CD4-positive, alpha-beta T cell (primary cell): ENCODE results near the gene ASB7. TPM values are rescaled to one million over a fixed set of nuclear protein-coding genes. Genes with fewer than 3 reads are reported as not detected.
A peak's percentile ranks its signal among the peaks of the same experiment; 100 is the strongest.
"Not testable (repeated sequence)": the region's sequence is repeated elsewhere in the genome, so short reads cannot be mapped to it uniquely, and the experiment has no call there.

Source experiments
- ATAC-seq: fragments of 200-7000 bp; cut with Tn5 transposase; one replicate; pipeline ENCODE4 v1.10.0; 2022; ENCODE audit warnings: mild to moderate bottlenecking; ENCODE audit not compliant: poor library complexity
- CTCF ChIA-PET: fragments of 350-600 bp; sonication (Branson Sonifier 250); formaldehyde crosslinking; loops from one replicate; lab custom pipeline; 2021; ENCODE audit warnings: antibody characterized with exemption, inconsistent platforms; lab: Charles Lee
- POLR2A ChIA-PET: fragments of 350-600 bp; sonication (Branson Sonifier 250); formaldehyde crosslinking; loops from one replicate; lab custom pipeline; 2021; ENCODE audit warnings: antibody characterized with exemption, inconsistent platforms; lab: Charles Lee
- DNase-seq, 14 experiments: peaks; one replicate each; pipeline ENCODE4 v3.0.0-alpha.2; 2013 to 2020; ENCODE audit warnings: mixed read lengths in 2 of 14
- H3K27ac ChIP-seq, 2 donors: one replicate each; pipeline versions ENCODE4 v1.5.1 to v1.7.0; 2013; ENCODE audit warnings: low read length in 2 of 2, low read depth in 1 of 2, mild to moderate bottlenecking in 1 of 2
- H3K27me3 ChIP-seq, 2 experiments: 1 replicate in 1 of 2; 2 replicates in 1 of 2; pipeline versions ENCODE4 v1.6.1 to v1.7.0; 2013; ENCODE audit warnings: low read length in 2 of 2, control low read depth in 1 of 2, mild to moderate bottlenecking in 1 of 2, moderate library complexity in 1 of 2; ENCODE audit not compliant: insufficient read depth in 2 of 2, control insufficient read depth in 1 of 2
- H3K36me3 ChIP-seq: one replicate; pipeline ENCODE4 v1.6.1; 2013; ENCODE audit warnings: low read length, control low read depth; ENCODE audit not compliant: insufficient read depth
- H3K4me1 ChIP-seq: one replicate; pipeline ENCODE4 v1.6.1; 2013; ENCODE audit warnings: low read length, control low read depth; ENCODE audit not compliant: insufficient read depth
- H3K4me3 ChIP-seq: one replicate; pipeline ENCODE4 v1.5.1; 2013; ENCODE audit warnings: mild to moderate bottlenecking, low read length, moderate library complexity
- H3K9me3 ChIP-seq, 2 experiments: 1 replicate in 1 of 2; 2 replicates in 1 of 2; pipeline versions ENCODE4 v1.6.1 to v1.7.0; 2013; ENCODE audit warnings: low read length in 2 of 2, mild to moderate bottlenecking in 2 of 2, control low read depth in 1 of 2, moderate library complexity in 1 of 2; ENCODE audit not compliant: control insufficient read depth in 1 of 2, insufficient read depth in 1 of 2
- H3K27ac Mint-ChIP-seq: one replicate; pipeline ENCODE4 v1.8.0; 2020; ENCODE audit warnings: mixed read lengths
- H3K27me3 Mint-ChIP-seq: one replicate; pipeline ENCODE4 v1.8.0; 2021; ENCODE audit warnings: mixed read lengths
- H3K36me3 Mint-ChIP-seq: one replicate; pipeline ENCODE4 v1.8.0; 2021; ENCODE audit warnings: low read depth, mixed read lengths
- H3K4me1 Mint-ChIP-seq: one replicate; pipeline ENCODE4 v1.8.0; 2021; ENCODE audit warnings: low read depth, mixed read lengths
- H3K4me3 Mint-ChIP-seq: one replicate; pipeline ENCODE4 v1.8.0; 2020; ENCODE audit warnings: mild to moderate bottlenecking, mixed read lengths
- H3K9me3 Mint-ChIP-seq: one replicate; pipeline ENCODE4 v1.8.0; 2020; ENCODE audit warnings: mixed read lengths
- intact Hi-C, 2 experiments: fragments of 100-400 bp; cut with DNase I in 1 of 2; cut with micrococcal nuclease in 1 of 2; formaldehyde crosslinking; loops; one replicate each; pipeline versions ENCODE4 v1.15.1 to v1.9.0; 2023 to 2025; cut with DNase I, micrococcal nuclease
- total RNA-seq, 174 experiments: library from RNA in 2 of 174; stranded (reverse) in 2 of 174; gene quantifications; one replicate each; pipeline ENCODE4 v1.2.3 and lab custom pipeline; 2021 to 2026
- TF ChIP-seq, protein P1 (sequence below): fragments of 200-600 bp; IDR thresholded peaks from one replicate; pipeline ENCODE4 v1.8.0; 2022; ENCODE audit warnings: antibody characterized with exemption, mild to moderate bottlenecking

Gene ASB7
- total RNA-seq, 2 experiments from 2014 or later: 14.9 to 16.7 TPM

DNA sequence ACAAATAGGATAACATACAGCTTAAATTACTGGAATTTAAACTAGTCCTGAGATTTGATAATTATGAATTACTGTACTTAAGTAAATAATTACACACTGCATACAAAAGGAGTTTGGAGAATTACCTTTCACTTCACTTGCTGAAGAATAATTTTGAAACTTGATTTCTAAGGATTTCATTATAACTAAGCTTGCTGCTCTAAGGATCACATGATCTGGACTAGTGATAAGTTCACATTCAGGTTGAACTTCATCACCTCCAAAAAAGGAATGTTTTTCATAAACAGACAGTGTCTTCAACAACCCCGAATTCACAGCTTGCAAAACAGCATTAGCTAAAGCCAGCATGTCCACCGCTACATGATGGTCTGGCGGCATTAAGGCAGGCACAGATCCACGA is 28.9 kb upstream of the ASB7 start:
- Mint-ChIP-seq H3K27me3 (no peaks in the 10 kb centered on the region), H3K27ac (peak overlapping the region; percentile 71)

DNA sequence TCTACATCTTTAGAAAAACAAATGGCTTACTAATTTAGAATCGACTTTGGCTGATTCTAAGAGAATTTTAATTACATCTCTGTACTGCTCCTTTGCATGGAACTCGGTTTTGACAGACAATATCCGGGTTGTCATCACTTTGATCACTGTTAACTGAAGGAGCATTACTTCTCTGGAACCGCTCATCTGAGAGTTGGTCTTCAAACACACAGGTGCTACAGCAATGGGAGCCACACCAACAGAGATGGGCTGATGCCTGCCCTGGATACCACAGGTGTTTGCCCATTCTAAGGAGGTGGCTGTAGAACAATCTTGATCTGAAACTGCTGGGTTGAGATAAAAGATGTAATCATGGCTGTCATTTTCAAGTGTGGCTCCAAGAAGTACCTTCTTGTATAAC is 22.0 kb upstream of the ASB7 start:
- Mint-ChIP-seq H3K4me1 (peaks cover 71% of the 10 kb centered on the region), H3K4me3 (no peak overlapping the region), H3K36me3 (peaks cover 80% of the 10 kb centered on the region), H3K27ac (peak overlapping the region; percentile 83), H3K9me3 (peaks cover 7% of the 10 kb centered on the region), H3K27me3 (no peaks in the 10 kb centered on the region)
- ChIA-PET POLR2A (no interaction called here), CTCF (interaction anchor here (1.0 kb wide), 1 partner anchor 9 kb away, joined by 3 read pairs; no protein-coding TSS in a partner anchor)
- DNase-seq (peak in 3 of 14 experiments; percentile 36 to 47 (median 40)), ATAC-seq (peak; percentile 71)
- intact Hi-C loops: no loop called here
- H3K27ac ChIP-seq: peak overlapping the region; percentile 0 to 69
- H3K27me3 ChIP-seq: no peaks in the 10 kb centered on the region
- no peaks in the 10 kb centered on the region for H3K9me3 ChIP-seq
- TF ChIP-seq, protein P1, sequence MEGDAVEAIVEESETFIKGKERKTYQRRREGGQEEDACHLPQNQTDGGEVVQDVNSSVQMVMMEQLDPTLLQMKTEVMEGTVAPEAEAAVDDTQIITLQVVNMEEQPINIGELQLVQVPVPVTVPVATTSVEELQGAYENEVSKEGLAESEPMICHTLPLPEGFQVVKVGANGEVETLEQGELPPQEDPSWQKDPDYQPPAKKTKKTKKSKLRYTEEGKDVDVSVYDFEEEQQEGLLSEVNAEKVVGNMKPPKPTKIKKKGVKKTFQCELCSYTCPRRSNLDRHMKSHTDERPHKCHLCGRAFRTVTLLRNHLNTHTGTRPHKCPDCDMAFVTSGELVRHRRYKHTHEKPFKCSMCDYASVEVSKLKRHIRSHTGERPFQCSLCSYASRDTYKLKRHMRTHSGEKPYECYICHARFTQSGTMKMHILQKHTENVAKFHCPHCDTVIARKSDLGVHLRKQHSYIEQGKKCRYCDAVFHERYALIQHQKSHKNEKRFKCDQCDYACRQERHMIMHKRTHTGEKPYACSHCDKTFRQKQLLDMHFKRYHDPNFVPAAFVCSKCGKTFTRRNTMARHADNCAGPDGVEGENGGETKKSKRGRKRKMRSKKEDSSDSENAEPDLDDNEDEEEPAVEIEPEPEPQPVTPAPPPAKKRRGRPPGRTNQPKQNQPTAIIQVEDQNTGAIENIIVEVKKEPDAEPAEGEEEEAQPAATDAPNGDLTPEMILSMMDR: no peak
- H3K4me1 ChIP-seq: peaks cover 3% of the 10 kb centered on the region
- peaks cover 6% of the 10 kb centered on the region for H3K36me3 ChIP-seq
- no peak overlapping the region for H3K4me3 ChIP-seq

More for the DNA sequence above, 28.9 kb upstream of the ASB7 start:
- Mint-ChIP-seq H3K4me3 (no peak overlapping the region), H3K36me3 (peaks cover 86% of the 10 kb centered on the region), H3K4me1 (peaks cover 62% of the 10 kb centered on the region), H3K9me3 (no peaks in the 10 kb centered on the region)
- TF ChIP-seq, protein P1: no peak
- ATAC-seq: no peak
- ChIA-PET CTCF (interaction anchor here (1.9 to 3.4 kb wide), 4 partner anchors 19 to 231 kb away, joined by 7 to 19 read pairs (median 9); no protein-coding TSS in a partner anchor), POLR2A (interaction anchor here (1.4 to 4.1 kb wide), 4 partner anchors 23 to 232 kb away, joined by 3 to 44 read pairs (median 19); partner anchors contain the start of genes ADAMTS17, ASB7 and LINS1)
- no peak for DNase-seq
- H3K27ac ChIP-seq: no peak overlapping the region
- no peak overlapping the region for H3K4me3 ChIP-seq
- peaks cover 19% of the 10 kb centered on the region for H3K4me1 ChIP-seq
- intact Hi-C loops: loop anchor here (2.0 to 5.0 kb wide), 3 partner anchors 29 to 646 kb away; partner anchors contain the start of genes ASB7 (in 2 of the 2) and LINS1 (in 2 of the 2)
- H3K27me3 ChIP-seq: no peaks in the 10 kb centered on the region
- peaks cover 42% of the 10 kb centered on the region for H3K36me3 ChIP-seq
- no peaks in the 10 kb centered on the region for H3K9me3 ChIP-seq

- H3K27ac Mint-ChIP-seq: no peak overlapping the region
- Histone ChIP-seq H3K27me3 (no peaks in the 10 kb centered on the region), H3K36me3 (peaks cover 9% of the 10 kb centered on the region), H3K4me3 (no peak overlapping the region), H3K4me1 (peaks cover 16% of the 10 kb centered on the region), H3K27ac (no peak overlapping the region), H3K9me3 (peaks cover 0 to 16% of the 10 kb centered on the region in 2 experiments)
- POLR2A ChIA-PET: interaction anchor here (1.5 kb wide), 1 partner anchor 7 kb away, joined by 3 read pairs; no protein-coding TSS in a partner anchor
- H3K4me3 Mint-ChIP-seq: no peak overlapping the region
- peaks cover 73% of the 10 kb centered on the region for H3K4me1 Mint-ChIP-seq
- H3K27me3 Mint-ChIP-seq: no peaks in the 10 kb centered on the region
- intact Hi-C loops: no loop called here
- peaks cover 82% of the 10 kb centered on the region for H3K36me3 Mint-ChIP-seq
- DNase-seq (no peak), ATAC-seq (no peak)
- peaks cover 3% of the 10 kb centered on the region for H3K9me3 Mint-ChIP-seq
- CTCF ChIA-PET: interaction anchor here (1.6 kb wide), 1 partner anchor 239 kb away, joined by 4 read pairs; no protein-coding TSS in a partner anchor
- TF ChIP-seq, protein P1: no peak
These were observed 13.6 kb upstream of the ASB7 start for GRCh38 chr15:100588638-100589242.

DNA sequence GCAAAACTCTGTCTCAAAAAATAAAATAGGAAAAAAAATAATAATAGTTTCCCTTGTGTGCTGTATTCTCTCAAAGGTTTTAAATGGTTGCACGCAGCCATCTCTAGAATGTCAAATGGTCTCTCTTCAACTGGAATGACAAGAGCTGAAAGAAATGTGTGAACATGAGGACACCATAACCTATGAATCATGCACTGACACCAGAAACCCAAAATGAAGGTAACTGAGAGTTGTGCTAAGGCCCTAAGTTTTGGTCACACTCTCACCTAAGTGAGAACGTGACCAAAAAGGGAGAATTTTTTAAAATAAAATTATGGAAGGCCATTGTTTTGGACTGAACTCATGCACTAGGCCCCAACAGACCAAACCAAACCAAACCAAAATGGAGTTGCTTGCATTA is 11.2 kb upstream of the ASB7 start:
- H3K27ac Mint-ChIP-seq, H3K4me3 Mint-ChIP-seq, H3K27me3 Mint-ChIP-seq, CTCF ChIA-PET, H3K27ac ChIP-seq, H3K9me3 Mint-ChIP-seq, DNase-seq, H3K27me3 ChIP-seq, H3K4me3 ChIP-seq, ATAC-seq, H3K36me3 ChIP-seq: not testable (repeated sequence)
- Histone ChIP-seq H3K4me1 (peaks cover 35% of the 10 kb centered on the region), H3K9me3 (peaks cover 0 to 16% of the 10 kb centered on the region in 2 experiments)
- POLR2A ChIA-PET: interaction anchor here (1.8 kb wide), 1 partner anchor 11 kb away, joined by 5 read pairs; the partner anchor contains the start of genes ASB7 and LINS1
- Mint-ChIP-seq H3K4me1 (peaks cover 76% of the 10 kb centered on the region), H3K36me3 (peaks cover 68% of the 10 kb centered on the region)
- intact Hi-C loops: loop anchor here (5.0 to 10.0 kb wide), 2 partner anchors 666 to 1344 kb away; partner anchors contain the start of gene TTC23 (in 1 of the 2)
